ENCODE measurements around the gene GABRB2.

The GABRB2 gene

GRCh38 chr5:161340012-161340411 lies 206.5 kb downstream of the GABRB2 start:
- no peak for DNase-seq (ENCODE audit: low read depth, low spot score)
- no peaks in the 10 kb centered on the region for H3K36me3 ChIP-seq (ENCODE audit: insufficient read depth, insufficient read length, low read length)
- no peak for TF ChIP-seq ZNF274 (IDR thresholded peaks at IDR 0.05; ENCODE audit: low read depth, low read length)
- TF ChIP-seq YY1 (IDR thresholded peaks at IDR 0.05; ENCODE audit: insufficient read depth, insufficient read length): no peak
- TF ChIP-seq SUZ12 (IDR thresholded peaks at IDR 0.05; ENCODE audit: extremely low read depth, insufficient read depth, insufficient read length): no peak
- H3K9me3 ChIP-seq (ENCODE audit: insufficient read depth, low read length): no peaks in the 10 kb centered on the region
- H3K4me3 ChIP-seq (ENCODE audit: insufficient read length, low read depth): no peak overlapping the region
- H3K27me3 ChIP-seq (ENCODE audit: insufficient read depth, insufficient read length): no peaks in the 10 kb centered on the region
- H3K9ac ChIP-seq (ENCODE audit: insufficient read length, low read depth): no peak overlapping the region
- no peaks in the 10 kb centered on the region for H3K4me1 ChIP-seq (ENCODE audit: insufficient read depth, insufficient read length)

GRCh38 chr5:161333194-161333880 lies 213.2 kb downstream of the GABRB2 start:
- no peak for DNase-seq (ENCODE audit: low read depth, low spot score)
- Histone ChIP-seq H3K27me3 (ENCODE audit: insufficient read depth, insufficient read length) (no peaks in the 10 kb centered on the region), H3K36me3 (ENCODE audit: insufficient read depth, insufficient read length, low read length) (no peaks in the 10 kb centered on the region), H3K4me1 (ENCODE audit: insufficient read depth, insufficient read length) (no peaks in the 10 kb centered on the region), H3K4me3 (ENCODE audit: insufficient read length, low read depth) (no peak overlapping the region), H3K9ac (ENCODE audit: insufficient read length, low read depth) (no peak overlapping the region), H3K9me3 (ENCODE audit: insufficient read depth, low read length) (no peaks in the 10 kb centered on the region)
- TF ChIP-seq YY1 (IDR thresholded peaks at IDR 0.05; ENCODE audit: insufficient read depth, insufficient read length) (no peak), SUZ12 (IDR thresholded peaks at IDR 0.05; ENCODE audit: extremely low read depth, insufficient read depth, insufficient read length) (no peak), ZNF274 (IDR thresholded peaks at IDR 0.05; ENCODE audit: low read depth, low read length) (no peak)

DNA sequence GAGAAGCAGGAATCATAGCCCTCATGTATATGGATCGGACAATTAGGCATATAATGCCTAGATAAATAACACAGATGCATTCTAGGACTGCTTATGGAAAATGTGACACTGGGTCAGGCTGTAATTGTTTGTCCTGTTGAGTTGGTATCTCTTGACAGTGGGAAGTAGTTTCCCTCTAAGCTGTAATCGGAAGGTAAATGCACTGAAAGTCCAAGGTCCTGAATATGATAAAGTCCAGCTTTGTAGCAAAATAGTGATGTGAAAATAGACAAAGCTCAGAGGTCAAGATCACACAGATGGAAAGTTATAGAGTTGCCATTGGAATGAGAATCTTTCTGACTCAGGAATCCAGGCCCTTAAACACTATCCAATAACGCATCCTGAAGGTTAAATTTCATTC lies 214.2 kb downstream of the GABRB2 start:
- H3K36me3 ChIP-seq (ENCODE audit: insufficient read depth, insufficient read length, low read length): no peaks in the 10 kb centered on the region
- H3K4me1 ChIP-seq (ENCODE audit: insufficient read depth, insufficient read length): no peaks in the 10 kb centered on the region
- H3K9ac ChIP-seq (ENCODE audit: insufficient read length, low read depth): no peak overlapping the region
- H3K4me3 ChIP-seq (ENCODE audit: insufficient read length, low read depth): no peak overlapping the region
- TF ChIP-seq YY1 (IDR thresholded peaks at IDR 0.05; ENCODE audit: insufficient read depth, insufficient read length): no peak
- no peak for TF ChIP-seq ZNF274 (IDR thresholded peaks at IDR 0.05; ENCODE audit: low read depth, low read length)
- no peak for TF ChIP-seq SUZ12 (IDR thresholded peaks at IDR 0.05; ENCODE audit: extremely low read depth, insufficient read depth, insufficient read length)
- no peak for DNase-seq (ENCODE audit: low read depth, low spot score)
- no peaks in the 10 kb centered on the region for H3K27me3 ChIP-seq (ENCODE audit: insufficient read depth, insufficient read length)
- H3K9me3 ChIP-seq (ENCODE audit: insufficient read depth, low read length): no peaks in the 10 kb centered on the region

DNA sequence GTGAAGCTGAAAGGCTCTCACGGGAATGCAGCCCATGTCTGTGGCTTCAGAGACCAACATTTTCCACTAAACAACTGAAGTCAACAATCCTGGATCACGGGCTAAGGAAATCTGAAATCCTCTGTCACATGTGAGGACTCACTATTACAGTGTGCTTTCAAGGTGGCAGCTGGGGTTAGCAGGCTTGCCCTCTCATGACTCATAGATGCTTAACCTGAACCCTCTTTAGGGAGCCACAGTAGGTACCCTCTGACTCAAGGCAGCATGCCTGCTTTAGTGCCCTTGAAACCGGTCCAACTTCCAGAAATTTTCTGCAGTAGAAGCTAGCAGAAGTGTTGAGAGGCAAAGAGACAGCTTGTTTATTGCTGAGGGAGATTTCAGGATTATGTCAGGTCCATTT lies 232.5 kb downstream of the GABRB2 start:
- H3K4me3 ChIP-seq (ENCODE audit: insufficient read length, low read depth): no peak overlapping the region
- no peaks in the 10 kb centered on the region for H3K36me3 ChIP-seq (ENCODE audit: insufficient read depth, insufficient read length, low read length)
- no peaks in the 10 kb centered on the region for H3K27me3 ChIP-seq (ENCODE audit: insufficient read depth, insufficient read length)
- DNase-seq (ENCODE audit: low read depth, low spot score): no peak
- no peaks in the 10 kb centered on the region for H3K9me3 ChIP-seq (ENCODE audit: insufficient read depth, low read length)
- TF ChIP-seq YY1 (IDR thresholded peaks at IDR 0.05; ENCODE audit: insufficient read depth, insufficient read length) (no peak), ZNF274 (IDR thresholded peaks at IDR 0.05; ENCODE audit: low read depth, low read length) (no peak), SUZ12 (IDR thresholded peaks at IDR 0.05; ENCODE audit: extremely low read depth, insufficient read depth, insufficient read length) (no peak)
- H3K4me1 ChIP-seq (ENCODE audit: insufficient read depth, insufficient read length): no peaks in the 10 kb centered on the region
- H3K9ac ChIP-seq (ENCODE audit: insufficient read length, low read depth): no peak overlapping the region

DNA sequence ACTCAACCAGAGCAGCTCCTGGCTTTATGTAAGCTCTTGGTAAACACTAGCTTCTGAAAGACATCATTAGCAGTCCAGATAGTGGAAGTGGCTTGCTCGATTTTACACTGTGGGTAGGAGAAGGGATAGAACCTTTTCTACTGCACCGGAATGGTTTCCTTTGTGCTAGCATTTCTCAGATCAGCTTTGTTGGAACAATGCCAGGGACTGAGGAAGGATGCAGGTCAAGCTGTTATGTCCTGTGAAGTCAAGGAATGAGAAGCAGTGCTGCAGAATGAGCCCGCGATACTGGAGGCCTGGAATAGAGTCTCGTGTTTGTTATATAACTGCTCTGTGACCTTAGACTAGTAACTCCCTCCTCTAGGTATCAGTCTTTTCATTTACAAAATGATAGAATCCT lies 233.6 kb downstream of the GABRB2 start:
- Histone ChIP-seq H3K4me1 (ENCODE audit: insufficient read depth, insufficient read length) (no peaks in the 10 kb centered on the region), H3K27me3 (ENCODE audit: insufficient read depth, insufficient read length) (no peaks in the 10 kb centered on the region), H3K9me3 (ENCODE audit: insufficient read depth, low read length) (no peaks in the 10 kb centered on the region), H3K4me3 (ENCODE audit: insufficient read length, low read depth) (no peak overlapping the region), H3K9ac (ENCODE audit: insufficient read length, low read depth) (no peak overlapping the region), H3K36me3 (ENCODE audit: insufficient read depth, insufficient read length, low read length) (no peaks in the 10 kb centered on the region)
- DNase-seq (ENCODE audit: low read depth, low spot score): no peak
- no peak for TF ChIP-seq YY1 (IDR thresholded peaks at IDR 0.05; ENCODE audit: insufficient read depth, insufficient read length)
- TF ChIP-seq ZNF274 (IDR thresholded peaks at IDR 0.05; ENCODE audit: low read depth, low read length): no peak
- no peak for TF ChIP-seq SUZ12 (IDR thresholded peaks at IDR 0.05; ENCODE audit: extremely low read depth, insufficient read depth, insufficient read length)

- Histone ChIP-seq H3K36me3 (ENCODE audit: insufficient read depth, insufficient read length, low read length) (no peaks in the 10 kb centered on the region), H3K9me3 (ENCODE audit: insufficient read depth, low read length) (no peaks in the 10 kb centered on the region), H3K4me3 (ENCODE audit: insufficient read length, low read depth) (no peak overlapping the region), H3K27me3 (ENCODE audit: insufficient read depth, insufficient read length) (no peaks in the 10 kb centered on the region), H3K9ac (ENCODE audit: insufficient read length, low read depth) (no peak overlapping the region), H3K4me1 (ENCODE audit: insufficient read depth, insufficient read length) (no peaks in the 10 kb centered on the region)
- no peak for DNase-seq (ENCODE audit: low read depth, low spot score)
- no peak for TF ChIP-seq YY1 (IDR thresholded peaks at IDR 0.05; ENCODE audit: insufficient read depth, insufficient read length)
- TF ChIP-seq ZNF274 (IDR thresholded peaks at IDR 0.05; ENCODE audit: low read depth, low read length): no peak
- no peak for TF ChIP-seq SUZ12 (IDR thresholded peaks at IDR 0.05; ENCODE audit: extremely low read depth, insufficient read depth, insufficient read length)
Measured at GRCh38 chr5:161311965-161312364, 234.6 kb downstream of the GABRB2 start.

DNA sequence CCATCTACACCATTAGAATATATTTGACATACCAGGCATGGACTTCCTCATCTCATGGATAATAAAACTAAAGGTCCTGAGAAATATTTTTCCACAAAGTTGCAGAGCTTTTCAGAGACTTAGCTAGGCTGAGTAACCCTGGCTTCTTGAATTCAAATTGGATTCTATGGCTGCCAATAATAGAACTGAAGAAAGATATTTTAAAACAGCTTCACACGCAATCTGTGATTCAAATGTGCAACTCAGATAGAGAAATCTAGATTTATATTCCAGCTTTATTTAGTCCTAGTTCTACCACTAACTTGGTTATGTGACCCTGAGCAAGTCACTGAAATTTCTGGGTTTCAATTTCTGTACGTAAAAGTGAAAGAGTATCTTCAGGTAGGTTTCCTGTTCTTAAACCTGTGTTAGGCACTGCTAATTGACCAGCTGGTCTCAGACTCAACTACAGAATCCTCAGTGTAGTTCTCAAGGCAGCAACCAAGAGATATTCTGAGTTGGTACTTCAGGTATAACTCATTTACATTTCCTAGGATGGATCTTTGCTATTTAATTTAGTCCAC lies 235.3 kb downstream of the GABRB2 start:
- H3K36me3 ChIP-seq (ENCODE audit: insufficient read depth, insufficient read length, low read length): no peaks in the 10 kb centered on the region
- H3K9ac ChIP-seq (ENCODE audit: insufficient read length, low read depth): no peak overlapping the region
- DNase-seq (ENCODE audit: low read depth, low spot score): no peak
- TF ChIP-seq ZNF274 (IDR thresholded peaks at IDR 0.05; ENCODE audit: low read depth, low read length) (no peak), YY1 (IDR thresholded peaks at IDR 0.05; ENCODE audit: insufficient read depth, insufficient read length) (no peak), SUZ12 (IDR thresholded peaks at IDR 0.05; ENCODE audit: extremely low read depth, insufficient read depth, insufficient read length) (no peak)
- no peaks in the 10 kb centered on the region for H3K9me3 ChIP-seq (ENCODE audit: insufficient read depth, low read length)
- H3K4me1 ChIP-seq (ENCODE audit: insufficient read depth, insufficient read length): no peaks in the 10 kb centered on the region
- no peaks in the 10 kb centered on the region for H3K27me3 ChIP-seq (ENCODE audit: insufficient read depth, insufficient read length)
- H3K4me3 ChIP-seq (ENCODE audit: insufficient read length, low read depth): no peak overlapping the region

Measured in NT2/D1 (cell line).